Heart left ventricle (tissue), 13 donors: ENCODE measurements around the gene ERBB4.

Experiments used
- POLR2A ChIP-seq, 2 donors: fragments of 450-650 bp; IDR thresholded peaks; one replicate each; pipeline ENCODE4 v1.6.1; 2017; ENCODE audit warnings: antibody characterized with exemption in 2 of 2, mild to moderate bottlenecking in 2 of 2, moderate library complexity in 2 of 2
- TF ChIP-seq, protein P1 (sequence below), 12 donors: fragments of 200-600 bp; sonication (generic) in 4 of 12; IDR thresholded peaks; one replicate each; pipeline versions ENCODE4 v1.5.0 to v1.8.0; 2018 to 2022; ENCODE audit warnings: antibody characterized with exemption in 12 of 12, mild to moderate bottlenecking in 5 of 12
- donor health status: ischemic (EF 13 %, LVEDD 7.1; RV severe dilation, severe dysfunction).
- donor health status: DM: no; HTN: yes; CAD: no.
- donor health status: DM: no; HTN: no; CAD: no.
- donor health status: ischemic (EF 25% LVEDD 6.9; RV normal size, moderate dysfunction).
- donor health status: ischemic (EF 25% LVEDD 5.7; RV mildly dilated, moderate dysfunction).
- donor health status: ischemic (EF 35%, LVEDD 5.7; RV mildly dilated, moderate dysfunction).
- donor health status: nonischemic (EF 11% LVEDD 7.7; RV severe dilation, severe dysfunction).
- donor health status: DM: yes; HTN: yes; CAD: no.
- donor health status: PGD.
- donor health status: ischemic (EF 29% LVEDD 5.4; RV normal size, mild dysfunction).
- donor health status: nonischemic (EF 23%, LVEDD 6.1; RV moderate dilation, normal function).

DNA sequence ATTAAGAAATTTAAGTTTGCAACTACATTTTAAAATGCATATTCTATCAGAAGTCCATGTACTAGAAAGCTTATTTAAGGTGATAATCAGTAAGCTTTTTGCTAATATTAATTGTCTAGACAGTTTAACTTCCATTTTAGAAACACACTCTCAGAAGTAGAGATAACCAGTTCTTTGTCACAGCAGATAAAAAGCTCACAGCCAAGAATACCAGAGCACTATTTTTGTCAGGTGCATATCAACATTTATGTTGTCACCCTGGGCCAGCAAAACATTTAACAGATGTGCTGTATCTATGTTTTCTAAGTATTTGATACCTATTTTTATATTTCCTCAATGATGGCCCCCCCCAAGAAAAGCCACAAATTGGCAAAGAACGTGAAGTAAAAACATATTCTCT is 192.6 kb downstream of the ERBB4 start:
- TF ChIP-seq, protein P1, sequence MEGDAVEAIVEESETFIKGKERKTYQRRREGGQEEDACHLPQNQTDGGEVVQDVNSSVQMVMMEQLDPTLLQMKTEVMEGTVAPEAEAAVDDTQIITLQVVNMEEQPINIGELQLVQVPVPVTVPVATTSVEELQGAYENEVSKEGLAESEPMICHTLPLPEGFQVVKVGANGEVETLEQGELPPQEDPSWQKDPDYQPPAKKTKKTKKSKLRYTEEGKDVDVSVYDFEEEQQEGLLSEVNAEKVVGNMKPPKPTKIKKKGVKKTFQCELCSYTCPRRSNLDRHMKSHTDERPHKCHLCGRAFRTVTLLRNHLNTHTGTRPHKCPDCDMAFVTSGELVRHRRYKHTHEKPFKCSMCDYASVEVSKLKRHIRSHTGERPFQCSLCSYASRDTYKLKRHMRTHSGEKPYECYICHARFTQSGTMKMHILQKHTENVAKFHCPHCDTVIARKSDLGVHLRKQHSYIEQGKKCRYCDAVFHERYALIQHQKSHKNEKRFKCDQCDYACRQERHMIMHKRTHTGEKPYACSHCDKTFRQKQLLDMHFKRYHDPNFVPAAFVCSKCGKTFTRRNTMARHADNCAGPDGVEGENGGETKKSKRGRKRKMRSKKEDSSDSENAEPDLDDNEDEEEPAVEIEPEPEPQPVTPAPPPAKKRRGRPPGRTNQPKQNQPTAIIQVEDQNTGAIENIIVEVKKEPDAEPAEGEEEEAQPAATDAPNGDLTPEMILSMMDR (IDR thresholded peaks at IDR 0.05) = no peak
- no peak for TF ChIP-seq POLR2A (IDR thresholded peaks at IDR 0.05)
